Suprapubic skin (tissue), 4 donors: ENCODE data around the gene PCID2.

ENCODE experiments used
- EP300 ChIP-seq: sonication (generic); formaldehyde crosslinking; IDR thresholded peaks from one replicate; pipeline ENCODE4 v1.6.1; 2017; ENCODE audit warnings: antibody characterized with exemption
- POLR2A ChIP-seq, 2 donors: fragments of 450-650 bp; IDR thresholded peaks; one replicate each; pipeline ENCODE4 v1.6.1; 2017; ENCODE audit warnings: antibody characterized with exemption in 2 of 2, mild to moderate bottlenecking in 2 of 2, moderate library complexity in 2 of 2
- POLR2AphosphoS5 ChIP-seq, 3 donors: sonication (generic); formaldehyde crosslinking; IDR thresholded peaks; one replicate each; pipeline ENCODE4 v1.6.1; 2017; ENCODE audit warnings: antibody characterized with exemption in 3 of 3
- TF ChIP-seq, protein P1 (sequence below), 2 donors: fragments of 200-600 bp in 1 of 2; fragments of 450-650 bp in 1 of 2; sonication (generic) in 1 of 2; IDR thresholded peaks; one replicate each; pipeline ENCODE4 v1.5.1; 2016 to 2019; ENCODE audit warnings: antibody characterized with exemption in 2 of 2, mild to moderate bottlenecking in 1 of 2, moderate library complexity in 1 of 2

DNA sequence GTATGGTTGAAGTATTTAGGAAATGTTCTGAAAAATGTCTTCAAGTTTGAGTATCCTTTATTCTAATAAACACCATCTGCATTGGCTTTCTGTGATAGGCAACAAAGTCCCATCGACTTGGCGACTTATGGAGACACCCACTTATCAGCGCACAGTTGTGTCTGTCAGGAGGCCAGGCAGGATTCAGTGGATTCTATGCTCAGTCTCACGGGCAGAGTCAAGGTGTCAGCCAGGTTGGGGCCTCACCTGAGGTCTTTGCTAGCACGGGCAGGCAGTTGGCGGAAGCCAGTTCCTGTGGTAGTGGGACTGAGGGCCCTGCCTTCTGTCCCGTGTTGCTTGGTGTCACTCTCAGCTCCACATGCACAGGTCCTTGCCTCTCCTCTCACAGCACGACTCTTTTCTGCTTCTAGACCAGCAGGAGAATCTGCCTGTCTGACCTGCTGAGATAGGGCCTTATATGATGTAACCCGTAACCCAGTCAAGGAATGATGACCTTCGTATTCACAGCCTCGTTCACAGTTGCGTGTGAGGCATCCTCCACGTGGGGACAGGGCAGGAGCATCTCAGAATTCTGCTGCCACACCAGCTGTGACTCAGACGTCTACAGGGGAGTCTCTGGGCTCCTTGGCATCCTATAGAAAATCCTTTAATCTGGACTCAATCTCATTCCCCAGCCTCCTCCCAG, 10.9 kb upstream of the PCID2 start:
- TF ChIP-seq, protein P1, sequence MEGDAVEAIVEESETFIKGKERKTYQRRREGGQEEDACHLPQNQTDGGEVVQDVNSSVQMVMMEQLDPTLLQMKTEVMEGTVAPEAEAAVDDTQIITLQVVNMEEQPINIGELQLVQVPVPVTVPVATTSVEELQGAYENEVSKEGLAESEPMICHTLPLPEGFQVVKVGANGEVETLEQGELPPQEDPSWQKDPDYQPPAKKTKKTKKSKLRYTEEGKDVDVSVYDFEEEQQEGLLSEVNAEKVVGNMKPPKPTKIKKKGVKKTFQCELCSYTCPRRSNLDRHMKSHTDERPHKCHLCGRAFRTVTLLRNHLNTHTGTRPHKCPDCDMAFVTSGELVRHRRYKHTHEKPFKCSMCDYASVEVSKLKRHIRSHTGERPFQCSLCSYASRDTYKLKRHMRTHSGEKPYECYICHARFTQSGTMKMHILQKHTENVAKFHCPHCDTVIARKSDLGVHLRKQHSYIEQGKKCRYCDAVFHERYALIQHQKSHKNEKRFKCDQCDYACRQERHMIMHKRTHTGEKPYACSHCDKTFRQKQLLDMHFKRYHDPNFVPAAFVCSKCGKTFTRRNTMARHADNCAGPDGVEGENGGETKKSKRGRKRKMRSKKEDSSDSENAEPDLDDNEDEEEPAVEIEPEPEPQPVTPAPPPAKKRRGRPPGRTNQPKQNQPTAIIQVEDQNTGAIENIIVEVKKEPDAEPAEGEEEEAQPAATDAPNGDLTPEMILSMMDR (IDR thresholded peaks at IDR 0.05) = no peak
- no peak for TF ChIP-seq POLR2AphosphoS5 (IDR thresholded peaks at IDR 0.05)
- no peak for TF ChIP-seq POLR2A (IDR thresholded peaks at IDR 0.05)
- TF ChIP-seq EP300 = no peak
